Sigmoid colon (tissue), 7 donors: Measurements from ENCODE around the gene RP2. TPM values are rescaled to one million over a fixed set of nuclear protein-coding genes. Genes with fewer than 3 reads are reported as not detected.

Experiments used
- DNase-seq: peaks from one replicate; pipeline ENCODE4 v3.0.0-alpha.2; 2019
- H3K27ac ChIP-seq, 4 donors: fragments of 200-600 bp; sonication (generic); one replicate each; pipeline ENCODE4 v1.5.1; 2016 to 2019; ENCODE audit warnings: mild to moderate bottlenecking in 1 of 4
- H3K27me3 ChIP-seq, 3 donors: fragments of 200-600 bp; sonication (generic); one replicate each; pipeline ENCODE4 v1.5.1; 2019; ENCODE audit warnings: mild to moderate bottlenecking in 1 of 3
- H3K36me3 ChIP-seq, 4 donors: fragments of 200-600 bp; sonication (generic); one replicate each; pipeline ENCODE4 v1.5.1; 2016 to 2019
- H3K4me1 ChIP-seq, 4 donors: fragments of 200-600 bp; sonication (generic); one replicate each; pipeline ENCODE4 v1.5.1; 2017 to 2019
- H3K4me3 ChIP-seq, 4 donors: fragments of 200-600 bp; sonication (generic); one replicate each; pipeline ENCODE4 v1.5.1; 2017 to 2019; ENCODE audit warnings: mild to moderate bottlenecking in 2 of 4, moderate library complexity in 1 of 4
- H3K9me3 ChIP-seq, 4 donors: fragments of 200-600 bp in 3 of 4; sonication (generic) in 3 of 4; one replicate each; pipeline versions ENCODE4 v1.5.1 to v1.6.1; 2013 to 2019
- EP300 ChIP-seq, 4 donors: sonication (generic); formaldehyde crosslinking; IDR thresholded peaks; one replicate each; pipeline ENCODE4 v1.6.1; 2017; ENCODE audit warnings: antibody characterized with exemption in 4 of 4
- POLR2A ChIP-seq, 2 donors: fragments of 450-650 bp; IDR thresholded peaks; one replicate each; pipeline ENCODE4 v1.6.1; 2016; ENCODE audit warnings: antibody characterized with exemption in 2 of 2, mild to moderate bottlenecking in 2 of 2, moderate library complexity in 2 of 2
- POLR2AphosphoS5 ChIP-seq, 4 donors: sonication (generic); formaldehyde crosslinking; IDR thresholded peaks; one replicate each; pipeline ENCODE4 v1.6.1; 2017; ENCODE audit warnings: antibody characterized with exemption in 4 of 4
- WGBS, 2 donors: extraction: QIAGEN DNeasy Blood & Tissue Kit; methylation state at CpG; one replicate each; pipeline ENCODE4 v1.1.7; 2013; 5-methylcytosine and 5-hydroxymethylcytosine counted together
- intact Hi-C: fragments of 100-400 bp; cut with DNase I; formaldehyde crosslinking; loops from one replicate; pipeline ENCODE4 v1.15.1; 2023
- polyA plus RNA-seq, 3 donors: library from polyadenylated mRNA; stranded (reverse); fragments of 200-250 nt; gene quantifications; one replicate each; pipeline ENCODE4 v1.2.3, GENCODE V29; 2013
- total RNA-seq, 4 donors: library from RNA; depleted of rRNA; stranded (reverse); fragments of >200 nt; gene quantifications; one replicate each; pipeline ENCODE4 v1.1.0, GENCODE V29; 2016
- TF ChIP-seq, protein P1 (sequence below), 4 experiments: fragments of 450-650 bp in 3 of 4; fragments of 200-600 bp in 1 of 4; IDR thresholded peaks; one replicate each; pipeline ENCODE4 v1.5.1; 2016 to 2019; ENCODE audit warnings: antibody characterized with exemption in 4 of 4, mild to moderate bottlenecking in 3 of 4, moderate library complexity in 2 of 4
- donor health status: healthy with polysubstance abuse.
- donor health status: Bipolar disorder and iron deficiency.
- donor health status: healthy.

Gene RP2
- total and polyA plus RNA-seq, 7 donors: 8.0 to 20.1 (median 10.2) TPM

- no peaks in the 10 kb centered on the region for H3K36me3 ChIP-seq
- intact Hi-C loops: no loop called here
- peaks cover 0 to 2% (median 0%) of the 10 kb centered on the region in 4 donors for H3K9me3 ChIP-seq
- H3K27me3 ChIP-seq: no peaks in the 10 kb centered on the region
- no peak overlapping the region for H3K27ac ChIP-seq
- no peaks in the 10 kb centered on the region for H3K4me1 ChIP-seq
- no peak overlapping the region for H3K4me3 ChIP-seq
- no peak for DNase-seq
- 67 to 76% methylated on average over 4 of the region's 4 CpGs for WGBS, 2 donors
- no peak for TF ChIP-seq POLR2A (IDR thresholded peaks at IDR 0.05)
Measured at GRCh38 chrX:46865281-46865680, 28.4 kb downstream of the RP2 start.

DNA sequence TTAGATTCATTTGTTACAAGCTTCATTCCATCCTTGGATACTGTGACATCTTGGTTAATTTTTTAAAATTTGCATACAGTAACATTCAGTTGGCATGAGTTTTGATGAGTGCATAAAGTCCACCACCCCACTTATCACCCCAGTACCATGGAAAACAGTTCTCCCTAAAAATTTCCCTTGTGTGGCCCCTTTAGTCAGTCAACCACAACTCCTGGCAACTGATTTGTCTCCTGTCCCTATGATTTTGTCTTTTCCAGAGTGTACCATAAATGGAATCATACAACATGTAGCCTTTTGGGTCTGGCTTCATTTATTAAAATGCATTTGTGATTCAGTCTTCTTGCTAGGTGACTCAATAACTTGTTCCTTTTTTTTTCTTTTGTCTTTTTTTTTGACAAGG is 29.9 kb downstream of the RP2 start:
- H3K9me3 ChIP-seq: peaks cover 0 to 2% (median 0%) of the 10 kb centered on the region in 4 donors
- H3K4me3 ChIP-seq: no peak overlapping the region
- no peak for TF ChIP-seq POLR2A (IDR thresholded peaks at IDR 0.05)
- no peak for TF ChIP-seq EP300 (IDR thresholded peaks at IDR 0.05)
- TF ChIP-seq, protein P1, sequence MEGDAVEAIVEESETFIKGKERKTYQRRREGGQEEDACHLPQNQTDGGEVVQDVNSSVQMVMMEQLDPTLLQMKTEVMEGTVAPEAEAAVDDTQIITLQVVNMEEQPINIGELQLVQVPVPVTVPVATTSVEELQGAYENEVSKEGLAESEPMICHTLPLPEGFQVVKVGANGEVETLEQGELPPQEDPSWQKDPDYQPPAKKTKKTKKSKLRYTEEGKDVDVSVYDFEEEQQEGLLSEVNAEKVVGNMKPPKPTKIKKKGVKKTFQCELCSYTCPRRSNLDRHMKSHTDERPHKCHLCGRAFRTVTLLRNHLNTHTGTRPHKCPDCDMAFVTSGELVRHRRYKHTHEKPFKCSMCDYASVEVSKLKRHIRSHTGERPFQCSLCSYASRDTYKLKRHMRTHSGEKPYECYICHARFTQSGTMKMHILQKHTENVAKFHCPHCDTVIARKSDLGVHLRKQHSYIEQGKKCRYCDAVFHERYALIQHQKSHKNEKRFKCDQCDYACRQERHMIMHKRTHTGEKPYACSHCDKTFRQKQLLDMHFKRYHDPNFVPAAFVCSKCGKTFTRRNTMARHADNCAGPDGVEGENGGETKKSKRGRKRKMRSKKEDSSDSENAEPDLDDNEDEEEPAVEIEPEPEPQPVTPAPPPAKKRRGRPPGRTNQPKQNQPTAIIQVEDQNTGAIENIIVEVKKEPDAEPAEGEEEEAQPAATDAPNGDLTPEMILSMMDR (IDR thresholded peaks at IDR 0.05): no peak
- no peak for TF ChIP-seq POLR2AphosphoS5 (IDR thresholded peaks at IDR 0.05)
- no peaks in the 10 kb centered on the region for H3K27me3 ChIP-seq
- H3K36me3 ChIP-seq: no peaks in the 10 kb centered on the region
- no peak overlapping the region for H3K27ac ChIP-seq
- intact Hi-C loops: no loop called here
- H3K4me1 ChIP-seq: no peaks in the 10 kb centered on the region
- no peak for DNase-seq

DNA sequence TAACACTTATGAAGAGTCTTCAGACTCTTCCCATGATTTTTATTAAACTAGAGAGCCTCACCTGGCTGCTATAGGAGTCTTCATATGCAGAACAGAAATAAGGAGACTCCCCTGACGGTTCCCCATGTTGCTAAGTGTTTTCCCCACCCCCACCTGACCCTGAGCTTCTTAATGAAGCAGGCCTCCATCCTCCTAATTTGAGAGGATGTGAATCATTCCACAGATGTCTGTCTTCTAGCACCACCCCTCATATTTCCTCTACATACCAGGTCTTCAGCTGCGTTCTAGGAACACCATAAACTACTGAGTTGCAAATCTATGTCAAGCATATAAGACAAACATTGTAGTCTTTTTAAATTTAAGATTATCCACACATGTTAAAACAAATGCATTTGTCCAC is 36.9 kb downstream of the RP2 start:
- H3K36me3 ChIP-seq: no peaks in the 10 kb centered on the region
- no peak for TF ChIP-seq EP300 (IDR thresholded peaks at IDR 0.05)
- TF ChIP-seq POLR2A (IDR thresholded peaks at IDR 0.05): no peak
- no peak for TF ChIP-seq POLR2AphosphoS5 (IDR thresholded peaks at IDR 0.05)
- TF ChIP-seq, protein P1 (IDR thresholded peaks at IDR 0.05): no peak
- no peak overlapping the region for H3K27ac ChIP-seq
- intact Hi-C loops: no loop called here
- no peak overlapping the region for H3K4me3 ChIP-seq
- H3K9me3 ChIP-seq: no peaks in the 10 kb centered on the region
- H3K4me1 ChIP-seq: no peaks in the 10 kb centered on the region
- WGBS, 2 donors: 73 to 81% methylated on average over 2 of the region's 2 CpGs
- DNase-seq: no peak
- H3K27me3 ChIP-seq: no peaks in the 10 kb centered on the region

- H3K9me3 ChIP-seq: no peaks in the 10 kb centered on the region
- no peak for DNase-seq
- intact Hi-C loops: no loop called here
- no peaks in the 10 kb centered on the region for H3K36me3 ChIP-seq
- H3K4me3 ChIP-seq: no peak overlapping the region
- TF ChIP-seq POLR2AphosphoS5 (IDR thresholded peaks at IDR 0.05) (no peak), POLR2A (IDR thresholded peaks at IDR 0.05) (no peak), EP300 (IDR thresholded peaks at IDR 0.05) (no peak)
- TF ChIP-seq, protein P1 (IDR thresholded peaks at IDR 0.05): no peak
- no peaks in the 10 kb centered on the region for H3K4me1 ChIP-seq
- no peak overlapping the region for H3K27ac ChIP-seq
- H3K27me3 ChIP-seq: no peaks in the 10 kb centered on the region
Measured at GRCh38 chrX:46876901-46877300, 40.1 kb downstream of the RP2 start.

- no peak for DNase-seq
- H3K4me1 ChIP-seq: no peaks in the 10 kb centered on the region
- intact Hi-C loops: no loop called here
- H3K27ac ChIP-seq: no peak overlapping the region
- 95 to 100% methylated on average over 1 of the region's 1 CpG for WGBS, 2 donors
- H3K36me3 ChIP-seq: no peaks in the 10 kb centered on the region
- H3K4me3 ChIP-seq: no peak overlapping the region
- H3K9me3 ChIP-seq: no peaks in the 10 kb centered on the region
- TF ChIP-seq, protein P1 (IDR thresholded peaks at IDR 0.05): no peak
- TF ChIP-seq POLR2A (IDR thresholded peaks at IDR 0.05) (no peak), POLR2AphosphoS5 (IDR thresholded peaks at IDR 0.05) (no peak), EP300 (IDR thresholded peaks at IDR 0.05) (no peak)
- H3K27me3 ChIP-seq: no peaks in the 10 kb centered on the region
Measured at GRCh38 chrX:46882266-46882665, 45.4 kb downstream of the RP2 start.
